Gastrocnemius medialis (tissue), 4 donors: Measurements from ENCODE around the gene BOLL.
"Not testable (repeated sequence)": the region's sequence is repeated elsewhere in the genome, so short reads cannot be mapped to it uniquely, and the experiment has no call there.

ENCODE experiments used
- POLR2A ChIP-seq, 2 donors: fragments of 450-650 bp; IDR thresholded peaks; one replicate each; pipeline ENCODE4 v1.6.1; 2017; ENCODE audit warnings: antibody characterized with exemption in 2 of 2, mild to moderate bottlenecking in 2 of 2, moderate library complexity in 2 of 2
- TF ChIP-seq, protein P1 (sequence below), 5 experiments: fragments of 450-650 bp in 3 of 5; fragments of 200-600 bp in 2 of 5; sonication (generic) in 2 of 5; IDR thresholded peaks in 4 of 5; conservative IDR thresholded peaks in 1 of 5; 1 replicate in 4 of 5; 2 replicates in 1 of 5; pipeline ENCODE4 v1.5.1; 2016 to 2019; ENCODE audit warnings: antibody characterized with exemption in 5 of 5, mild to moderate bottlenecking in 3 of 5, moderate library complexity in 3 of 5

DNA sequence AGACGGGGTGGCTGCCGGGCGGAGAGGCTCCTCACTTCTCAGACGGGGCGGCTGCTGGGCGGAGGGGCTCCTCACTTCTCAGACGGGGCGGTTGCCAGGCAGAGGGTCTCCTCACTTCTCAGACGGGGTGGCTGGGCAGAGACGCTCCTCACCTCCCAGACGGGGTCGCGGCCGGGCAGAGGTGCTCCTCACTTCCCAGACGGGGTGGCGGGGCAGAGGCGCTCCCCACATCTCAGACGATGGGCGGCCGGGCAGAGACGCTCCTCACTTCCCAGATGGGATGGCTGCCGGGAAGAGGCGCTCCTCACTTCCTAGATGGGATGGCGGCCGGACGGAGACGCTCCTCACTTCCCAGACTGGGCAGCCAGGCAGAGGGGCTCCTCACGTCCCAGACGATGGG lies 88.5 kb downstream of the BOLL start:
- TF ChIP-seq, protein P1, sequence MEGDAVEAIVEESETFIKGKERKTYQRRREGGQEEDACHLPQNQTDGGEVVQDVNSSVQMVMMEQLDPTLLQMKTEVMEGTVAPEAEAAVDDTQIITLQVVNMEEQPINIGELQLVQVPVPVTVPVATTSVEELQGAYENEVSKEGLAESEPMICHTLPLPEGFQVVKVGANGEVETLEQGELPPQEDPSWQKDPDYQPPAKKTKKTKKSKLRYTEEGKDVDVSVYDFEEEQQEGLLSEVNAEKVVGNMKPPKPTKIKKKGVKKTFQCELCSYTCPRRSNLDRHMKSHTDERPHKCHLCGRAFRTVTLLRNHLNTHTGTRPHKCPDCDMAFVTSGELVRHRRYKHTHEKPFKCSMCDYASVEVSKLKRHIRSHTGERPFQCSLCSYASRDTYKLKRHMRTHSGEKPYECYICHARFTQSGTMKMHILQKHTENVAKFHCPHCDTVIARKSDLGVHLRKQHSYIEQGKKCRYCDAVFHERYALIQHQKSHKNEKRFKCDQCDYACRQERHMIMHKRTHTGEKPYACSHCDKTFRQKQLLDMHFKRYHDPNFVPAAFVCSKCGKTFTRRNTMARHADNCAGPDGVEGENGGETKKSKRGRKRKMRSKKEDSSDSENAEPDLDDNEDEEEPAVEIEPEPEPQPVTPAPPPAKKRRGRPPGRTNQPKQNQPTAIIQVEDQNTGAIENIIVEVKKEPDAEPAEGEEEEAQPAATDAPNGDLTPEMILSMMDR (IDR thresholded peaks at IDR 0.05 in 4 of 5, conservative IDR thresholded peaks at IDR 0.05 in 1 of 5): not testable (repeated sequence)
- not testable (repeated sequence) for TF ChIP-seq POLR2A (IDR thresholded peaks at IDR 0.05)
